B cell (primary cell): ENCODE measurements around the gene GPC3.

ENCODE experiments used
- CTCF ChIP-seq: fragments of 200-600 bp; IDR thresholded peaks from one replicate; pipeline ENCODE4 v1.8.0; 2022; ENCODE audit warnings: antibody characterized with exemption, mild to moderate bottlenecking
- EZH2 ChIP-seq: IDR thresholded peaks from 2 replicates; pipeline ENCODE4 v1.6.1; 2012; ENCODE audit warnings: borderline replicate concordance, low read depth, mild to moderate bottlenecking, moderate library complexity, low read length; ENCODE audit not compliant: insufficient read depth, poor library complexity, severe bottlenecking

- TF ChIP-seq EZH2 (no peak), CTCF (no peak)
Measured at GRCh38 chrX:133846311-133846710, 139.1 kb downstream of the GPC3 start.
